HG02943 (cell line): ENCODE data around the gene PBX3.
"Not testable (repeated sequence)": the region's sequence is repeated elsewhere in the genome, so short reads cannot be mapped to it uniquely, and the experiment has no call there.

Source experiments
- ATAC-seq: cut with Tn5 transposase; IDR thresholded peaks from one replicate; pipeline ENCODE4 v1.9.1; 2021; ENCODE audit warnings: mild to moderate bottlenecking, low read depth, moderate library complexity; ENCODE audit not compliant: unreplicated experiment

Gene PBX3

DNA sequence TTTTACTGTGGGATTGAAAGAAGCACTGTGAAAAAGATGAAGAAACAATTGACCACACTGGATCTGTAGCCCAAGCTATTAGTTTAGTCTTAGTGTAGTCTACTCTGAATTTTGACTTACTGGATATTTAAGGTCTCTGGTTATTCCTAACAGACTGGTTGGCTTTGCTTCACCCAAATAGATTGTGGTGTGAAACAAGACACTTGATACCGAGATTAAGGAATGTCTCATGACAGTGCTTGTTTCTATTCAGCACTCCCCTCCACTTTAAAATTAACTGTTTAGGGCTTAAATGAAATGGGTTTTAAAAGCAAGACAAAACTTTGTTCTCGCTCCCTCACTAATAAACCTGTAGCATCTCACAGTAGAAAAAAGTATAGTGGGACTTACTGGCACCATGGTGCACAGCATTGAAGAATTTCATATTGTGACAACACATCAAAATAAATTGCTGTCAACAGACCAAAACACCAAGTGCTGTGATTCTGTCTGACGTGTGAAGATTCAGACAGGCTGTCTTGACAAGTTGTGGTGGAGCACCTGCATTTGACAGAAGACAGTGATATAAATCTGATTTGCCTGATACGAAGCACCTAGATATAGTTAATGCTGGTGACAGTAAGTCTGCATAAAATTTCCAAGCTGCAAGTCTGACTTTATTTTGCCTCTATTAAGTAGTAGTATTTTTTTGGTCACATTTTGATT lies 73.1 kb downstream of the PBX3 start:
- no peak for ATAC-seq

DNA sequence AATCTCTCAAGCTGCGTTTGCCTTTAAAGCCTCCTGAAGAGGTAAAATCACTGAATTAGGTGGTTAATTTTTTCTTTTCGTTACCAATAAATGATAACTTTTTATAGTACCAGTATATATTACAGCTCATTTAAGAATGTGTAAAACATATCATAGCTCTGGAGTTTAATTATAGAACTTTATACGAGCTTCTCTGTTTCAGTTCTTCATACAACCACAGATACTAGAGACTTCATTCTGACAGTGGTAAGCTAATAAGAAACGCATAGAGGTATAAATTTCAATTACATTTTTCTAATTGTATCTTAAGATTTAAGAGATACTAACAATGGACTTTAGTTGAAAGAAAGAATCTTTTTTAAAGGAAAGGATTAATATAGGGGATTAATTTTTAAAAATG lies 73.9 kb downstream of the PBX3 start:
- no peak for ATAC-seq

DNA sequence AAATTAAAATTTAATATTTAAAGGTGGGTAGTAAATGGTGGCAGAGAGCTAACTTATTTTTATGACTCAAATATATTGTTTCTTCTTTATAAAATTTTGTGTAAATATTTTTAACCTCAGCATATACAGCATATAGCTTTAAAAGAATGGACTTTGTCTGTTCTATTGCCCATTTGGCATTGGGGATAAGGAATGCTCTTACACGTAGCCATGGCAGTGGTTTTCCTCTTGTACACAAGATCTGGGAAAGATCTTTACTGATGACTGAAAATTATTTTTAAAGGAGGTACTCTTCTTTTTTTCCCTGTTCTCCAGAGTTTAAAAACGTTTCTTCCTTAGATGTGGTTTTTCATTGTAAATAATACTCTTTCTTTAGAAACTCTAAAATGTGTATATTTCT lies 75.0 kb downstream of the PBX3 start:
- ATAC-seq = no peak

DNA sequence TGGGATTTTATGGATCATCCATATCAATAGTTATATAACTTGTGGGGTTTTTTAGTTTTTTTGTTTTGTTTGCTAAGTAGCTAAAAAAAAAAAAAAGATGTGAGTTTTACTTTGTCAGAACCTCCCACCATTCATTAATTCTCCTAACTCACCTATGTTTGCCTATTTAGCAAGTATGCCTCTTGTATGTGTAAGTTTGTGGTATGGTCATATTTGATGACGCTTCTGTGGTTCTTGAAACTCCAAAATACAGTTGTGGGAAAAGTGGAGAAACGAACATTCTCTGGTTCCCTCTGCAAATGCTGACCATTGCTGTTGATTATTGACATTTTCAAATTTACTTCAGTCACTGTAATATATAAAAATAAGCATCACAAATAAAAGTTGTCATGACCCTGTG lies 75.7 kb downstream of the PBX3 start:
- no peak for ATAC-seq

DNA sequence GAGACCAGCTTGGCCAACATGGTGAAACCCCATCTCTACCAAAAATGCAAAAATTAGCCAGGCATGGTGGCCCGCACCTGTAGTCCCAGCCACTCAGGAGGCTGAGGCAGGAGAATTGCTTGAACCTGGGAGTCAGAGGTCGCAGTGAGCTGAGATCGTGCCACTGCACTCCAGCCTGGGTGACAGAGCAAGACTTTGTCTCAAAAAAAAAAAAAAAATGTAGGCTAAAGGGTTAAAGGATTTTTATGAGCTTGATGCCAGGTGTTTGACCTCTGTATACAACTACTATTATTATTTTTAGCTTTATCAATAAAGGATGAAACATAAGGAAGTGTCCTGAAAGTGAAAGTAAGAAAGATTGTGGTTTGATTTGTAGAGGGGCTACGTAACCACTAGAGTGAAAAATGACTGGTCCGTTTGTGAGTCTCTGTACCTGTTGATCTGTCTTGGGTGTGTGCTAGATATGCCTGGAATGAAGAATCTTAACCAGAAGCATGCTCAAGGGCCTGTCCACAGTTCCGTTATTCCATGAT lies 76.8 kb downstream of the PBX3 start:
- ATAC-seq = not testable (repeated sequence)

DNA sequence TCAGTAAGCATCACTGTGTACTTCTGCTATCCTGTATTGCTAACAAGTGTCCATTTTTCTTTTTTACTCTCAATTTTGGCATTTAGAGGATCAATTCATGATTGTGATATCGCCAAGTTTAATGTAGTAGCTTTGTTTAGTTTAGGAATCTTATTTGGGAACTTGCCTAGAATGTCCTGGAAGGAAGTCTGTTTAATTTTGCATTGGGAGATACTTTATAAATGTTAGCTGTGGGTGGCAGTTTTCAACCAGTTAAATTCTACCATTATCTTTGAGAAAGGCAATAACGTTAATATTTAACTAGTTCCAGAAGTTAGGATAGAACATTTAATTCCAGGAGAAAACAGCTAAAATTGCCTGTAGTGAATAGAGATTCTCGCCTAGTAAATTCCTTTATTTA lies 78.6 kb downstream of the PBX3 start:
- no peak for ATAC-seq

DNA sequence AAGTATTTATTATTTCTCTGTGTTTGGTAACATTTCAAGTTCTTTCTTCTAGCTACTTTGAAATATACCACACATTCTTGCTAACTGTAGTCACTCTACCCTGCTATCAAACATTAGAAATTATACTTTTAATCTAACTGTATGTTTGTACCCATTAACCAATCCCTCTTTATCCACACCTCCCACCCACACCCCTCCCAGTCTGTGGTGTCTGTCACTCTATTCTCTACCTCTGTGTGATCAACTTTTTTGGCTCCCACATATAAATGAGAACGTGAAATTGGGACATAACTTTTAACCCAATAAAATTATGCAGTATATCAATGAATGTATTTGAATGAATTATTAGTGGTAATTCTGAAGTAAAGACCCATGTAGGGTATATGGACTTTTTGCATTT lies 79.7 kb downstream of the PBX3 start:
- no peak for ATAC-seq

DNA sequence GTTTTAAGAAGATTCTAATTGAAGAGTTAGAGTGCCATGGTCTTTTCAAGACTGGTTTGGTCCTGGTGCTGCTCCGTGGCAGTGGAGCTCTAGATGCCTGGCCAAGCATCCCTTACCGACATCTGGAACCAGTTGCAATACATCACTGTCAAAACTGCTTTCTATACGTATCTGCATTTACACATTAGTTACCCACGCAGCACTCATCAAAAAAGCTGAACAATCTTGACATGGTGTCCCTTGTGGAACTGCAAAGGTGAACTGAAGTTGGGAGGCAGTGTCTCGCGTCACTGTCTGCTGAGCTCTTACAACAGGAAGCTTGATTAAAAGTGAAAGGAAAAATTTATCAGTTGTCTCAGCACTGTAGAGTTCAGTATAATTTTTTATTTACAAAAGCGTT lies 82.6 kb downstream of the PBX3 start:
- no peak for ATAC-seq

DNA sequence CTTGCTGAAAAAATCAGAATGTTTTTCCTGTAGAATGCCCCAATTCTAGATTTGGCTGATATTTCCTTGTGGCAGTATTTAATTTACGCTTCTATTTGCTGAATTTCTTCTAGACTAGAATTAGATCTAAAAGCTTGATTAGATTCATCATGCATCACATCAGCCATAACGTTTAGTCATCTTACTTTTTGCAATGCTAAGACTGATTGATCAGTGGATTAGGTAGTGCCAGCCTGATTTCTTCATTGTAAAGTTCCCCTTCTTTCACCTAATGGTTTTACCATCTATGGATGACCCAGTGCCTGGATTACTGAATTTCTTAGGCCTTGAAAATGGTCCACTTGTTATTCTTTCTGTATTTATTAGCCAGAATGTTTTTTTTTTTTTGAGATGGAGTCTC lies 83.9 kb downstream of the PBX3 start:
- ATAC-seq = no peak

DNA sequence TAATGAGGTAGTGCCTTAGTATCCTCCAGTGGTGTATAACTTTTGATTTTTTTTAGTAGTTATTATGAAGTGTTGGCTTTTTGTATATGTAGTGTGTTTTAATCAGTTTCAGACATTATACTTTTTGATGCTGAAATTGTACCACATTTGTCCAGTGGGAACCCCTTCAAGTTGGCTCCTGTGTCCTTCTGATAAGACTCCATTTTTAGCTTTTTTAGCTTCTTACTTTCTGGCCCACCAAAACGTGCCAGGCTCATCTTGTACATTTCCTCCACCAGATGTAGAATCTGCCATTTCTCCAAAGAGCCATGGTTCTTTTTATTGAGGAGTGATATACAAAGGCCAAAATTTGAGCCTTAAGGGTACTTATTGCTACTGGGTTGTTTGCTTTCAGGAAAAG lies 84.4 kb downstream of the PBX3 start:
- ATAC-seq = no peak

DNA sequence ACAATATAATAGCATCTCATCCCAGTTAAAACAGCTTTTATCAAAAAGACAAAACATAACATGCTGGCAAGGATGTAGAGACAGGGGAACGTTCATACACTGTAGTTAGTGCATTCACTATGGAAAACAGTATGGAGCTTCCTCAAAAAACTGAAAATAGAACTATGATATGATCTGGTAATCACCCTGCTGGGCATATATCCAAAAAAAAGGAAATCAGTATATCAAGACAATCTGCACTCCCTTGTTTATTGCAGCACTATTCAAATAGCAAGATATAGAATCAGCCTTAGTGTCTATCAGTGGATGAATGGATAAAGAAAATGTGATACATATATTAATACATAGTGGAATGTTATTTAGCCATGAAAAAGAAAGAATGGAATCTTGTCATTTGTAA lies 88.5 kb downstream of the PBX3 start:
- no peak for ATAC-seq

DNA sequence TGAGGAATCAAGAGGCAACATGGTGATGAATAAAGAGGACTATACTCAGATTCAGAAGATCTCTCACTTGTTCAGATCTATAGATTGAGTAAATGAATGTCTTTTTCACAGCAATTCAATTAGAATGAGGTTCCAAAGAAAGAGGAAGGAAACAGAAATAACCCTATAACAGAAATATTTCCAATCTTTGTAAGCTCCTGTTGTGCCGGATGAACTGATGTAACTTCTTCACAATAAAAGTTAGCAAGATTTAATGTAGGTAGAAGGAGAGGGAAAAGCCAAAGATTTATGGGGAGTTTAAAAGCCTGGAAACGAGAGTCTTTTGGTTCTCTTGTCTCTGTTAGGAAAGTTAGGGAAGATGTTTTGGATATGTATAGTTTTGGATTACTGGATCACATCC lies 92.1 kb downstream of the PBX3 start:
- ATAC-seq = no peak

DNA sequence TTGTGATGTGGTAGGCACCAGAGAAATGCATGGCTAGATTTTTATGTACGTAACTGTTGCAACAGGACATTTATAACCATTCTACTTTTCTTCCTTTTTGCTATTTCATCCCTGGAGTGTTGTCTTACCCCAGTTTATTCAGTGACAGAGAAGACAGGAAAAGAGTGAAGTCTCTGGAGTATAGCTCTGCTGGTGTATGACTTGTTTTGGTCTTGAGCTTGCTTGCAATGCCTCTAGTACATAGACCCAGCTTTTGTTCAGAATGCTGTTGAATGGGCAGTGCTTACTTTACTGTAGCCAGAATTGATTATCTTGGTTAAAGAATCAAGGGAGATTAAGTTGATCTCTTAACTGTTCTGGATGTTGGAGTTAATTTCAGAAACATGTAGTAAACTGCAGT lies 94.3 kb downstream of the PBX3 start:
- no peak for ATAC-seq

DNA sequence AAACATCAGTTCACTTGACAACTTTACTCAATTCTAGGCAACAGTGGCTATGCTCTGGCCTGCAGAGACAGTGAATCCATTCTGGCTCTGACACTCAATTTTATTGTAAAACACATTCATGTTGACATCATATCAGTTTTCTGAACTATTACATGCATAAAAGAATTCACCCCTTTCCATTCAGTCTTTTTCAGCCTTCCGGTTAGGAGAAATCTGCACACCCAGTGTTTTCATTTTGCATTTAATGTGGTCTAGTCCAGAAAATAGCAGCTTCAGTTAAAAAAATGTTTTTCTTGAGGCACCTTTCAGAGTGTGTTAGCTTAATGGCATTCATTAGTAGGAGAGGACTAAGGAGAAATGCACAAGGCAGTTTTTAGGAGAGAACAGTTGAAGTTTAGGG lies 95.1 kb downstream of the PBX3 start:
- ATAC-seq = no peak

DNA sequence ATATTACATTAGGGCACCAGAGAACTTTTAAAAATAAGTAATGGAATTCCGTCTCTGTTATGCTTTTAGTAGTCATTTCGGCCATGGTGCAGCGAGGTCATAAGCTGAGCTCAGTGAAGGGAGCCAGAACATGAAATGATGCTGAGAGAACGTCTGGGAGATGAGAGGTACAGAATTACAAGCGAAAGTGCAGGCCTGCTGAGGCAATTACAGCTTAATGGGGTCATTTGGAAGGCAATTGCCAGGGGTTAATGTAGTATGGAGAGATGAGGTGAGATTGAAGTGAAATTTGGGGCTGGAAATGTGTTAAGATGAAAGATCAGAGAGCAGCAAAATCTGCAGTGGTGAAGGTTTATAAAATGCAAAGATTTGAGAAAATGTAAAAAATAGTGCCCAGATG lies 96.5 kb downstream of the PBX3 start:
- ATAC-seq = no peak

DNA sequence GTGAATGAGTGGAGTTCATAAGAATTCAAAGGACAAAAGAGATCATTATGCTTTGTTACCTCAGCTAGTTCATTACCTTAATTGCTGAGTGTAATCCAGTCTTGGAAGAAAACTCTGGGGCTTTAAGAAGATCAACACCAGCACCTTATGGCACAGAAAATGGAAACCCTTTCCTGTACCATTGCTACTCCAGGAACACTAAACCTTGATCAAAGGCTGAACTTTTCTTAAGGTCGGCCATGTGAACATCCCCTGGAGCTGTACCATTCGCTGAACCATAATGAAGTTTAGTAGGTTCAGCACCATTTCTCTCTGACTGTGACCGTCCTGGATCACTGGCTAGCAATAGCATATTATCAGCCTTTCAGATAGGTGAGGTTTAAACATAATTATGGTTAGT lies 97.4 kb downstream of the PBX3 start:
- no peak for ATAC-seq

DNA sequence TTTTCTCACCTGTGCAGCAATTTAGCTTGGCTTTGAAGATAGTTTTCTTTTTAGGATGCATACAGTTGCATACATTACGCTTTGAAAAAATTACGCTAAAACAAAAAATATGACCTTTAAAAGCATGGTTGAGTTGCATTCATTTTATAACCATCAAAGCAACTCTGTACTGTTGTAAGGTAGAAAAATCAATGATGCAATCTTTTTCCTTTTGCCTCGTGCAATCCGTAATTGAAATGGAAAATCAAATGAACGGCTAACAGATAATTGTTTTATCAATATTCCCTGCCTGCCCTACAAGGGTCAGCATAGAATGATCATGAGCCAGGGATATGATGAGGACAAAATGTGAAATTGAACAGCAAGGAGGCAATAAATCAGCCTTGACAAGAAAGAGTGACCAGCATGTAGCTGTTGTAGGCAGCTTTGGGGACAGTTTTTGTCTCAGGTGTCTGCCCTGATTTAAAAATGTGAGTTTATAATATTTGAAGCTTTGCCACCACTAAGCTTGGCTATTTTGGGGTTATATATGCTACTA lies 98.2 kb downstream of the PBX3 start:
- no peak for ATAC-seq

DNA sequence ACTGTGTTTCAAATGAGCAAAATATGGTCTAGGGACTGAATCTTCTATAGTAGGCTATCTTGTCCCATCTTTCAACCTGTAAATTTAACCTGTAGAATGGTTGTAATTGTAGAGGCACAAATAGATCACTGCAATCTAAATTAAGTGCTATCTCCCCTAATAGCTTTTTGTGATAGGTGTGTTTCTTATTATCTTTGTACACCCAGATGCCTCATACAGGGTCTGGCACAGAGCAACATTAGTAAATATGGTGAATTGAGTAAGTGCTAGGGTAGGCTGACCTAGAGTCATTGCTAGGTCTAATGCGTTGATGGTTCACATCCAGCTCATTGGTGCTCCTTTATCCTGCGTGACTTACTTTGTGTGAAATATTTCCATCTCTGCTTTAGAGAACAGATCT lies 100.6 kb downstream of the PBX3 start:
- no peak for ATAC-seq

DNA sequence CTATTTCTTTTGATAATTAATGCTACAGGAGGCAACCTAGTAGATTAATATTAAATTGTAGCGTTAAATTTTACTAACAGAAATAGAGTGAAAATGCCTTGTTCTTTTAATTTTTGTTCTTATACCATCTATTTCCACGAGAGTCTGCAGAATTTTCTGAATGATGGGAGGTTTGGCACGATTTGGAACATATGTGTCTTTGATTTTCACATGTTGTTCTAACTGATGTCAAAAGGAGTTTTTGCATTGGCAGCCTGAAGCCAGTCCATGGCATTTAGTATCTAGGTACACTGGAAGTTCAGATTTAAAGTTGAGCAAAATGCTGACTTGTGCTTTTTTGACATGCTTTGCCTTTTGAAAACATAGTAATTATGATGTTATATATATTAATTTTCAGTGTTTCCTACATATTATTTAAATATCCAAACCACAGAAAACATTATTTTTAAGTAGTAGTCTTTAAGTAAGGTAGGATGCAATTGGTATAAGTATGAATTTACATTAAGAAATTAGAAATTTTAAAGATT lies 103.0 kb downstream of the PBX3 start:
- no peak for ATAC-seq

DNA sequence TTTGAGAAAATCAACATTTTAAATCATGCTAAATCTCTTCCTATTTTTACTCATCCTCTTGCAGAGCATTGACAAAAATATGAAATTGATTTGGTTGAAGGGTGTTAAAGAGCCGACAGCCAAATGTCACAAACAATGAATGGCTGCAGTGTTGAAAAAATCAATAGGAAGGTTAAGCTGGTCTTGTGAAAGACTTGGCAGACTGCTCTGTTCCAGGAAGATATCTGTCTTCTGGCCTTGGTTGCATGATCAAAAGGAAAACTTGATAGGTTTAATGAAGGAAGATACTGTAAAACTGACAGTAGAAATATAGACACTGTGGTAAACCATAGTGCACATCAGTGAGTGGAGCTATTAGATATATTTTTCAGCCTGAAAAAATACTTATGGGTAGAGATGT lies 103.6 kb downstream of the PBX3 start:
- no peak for ATAC-seq

DNA sequence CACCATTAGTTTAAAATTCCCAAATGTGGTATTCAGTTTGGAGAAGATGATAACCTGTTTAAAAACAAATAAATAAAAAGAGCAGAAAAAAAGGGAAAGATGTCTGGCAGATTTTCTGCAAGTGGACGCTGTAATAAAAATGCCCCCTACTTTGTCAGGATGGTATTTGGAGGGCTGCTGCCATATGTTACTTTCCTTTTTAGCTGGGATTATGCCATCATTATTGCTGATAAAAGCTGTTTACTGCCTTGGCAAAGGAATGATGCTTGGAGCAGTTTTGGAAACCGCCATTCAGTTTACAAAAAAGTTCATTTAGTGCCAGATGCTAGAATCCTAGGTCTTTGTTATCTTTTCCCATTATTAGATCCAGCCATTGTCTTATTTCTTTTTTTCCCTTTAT lies 104.8 kb downstream of the PBX3 start:
- no peak for ATAC-seq

DNA sequence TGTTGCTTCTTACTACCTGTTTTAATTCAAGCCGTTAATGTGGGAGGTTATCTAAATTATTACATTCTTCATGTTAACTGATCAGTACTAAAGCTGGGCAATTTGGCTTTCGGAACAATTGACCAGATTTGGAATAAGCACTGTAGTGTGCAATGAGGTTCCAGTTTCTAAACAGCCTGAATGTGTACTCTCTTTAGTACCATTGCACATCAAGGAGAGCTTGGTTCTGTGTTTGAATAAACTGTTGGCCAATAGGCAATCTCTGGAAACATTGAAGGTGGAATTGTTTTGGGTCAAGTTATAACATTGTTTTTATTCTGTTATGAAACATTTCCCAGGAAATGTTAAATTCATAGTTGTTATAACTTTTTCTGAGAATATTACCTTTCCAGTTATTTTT lies 105.2 kb downstream of the PBX3 start:
- no peak for ATAC-seq
